NCI-H345 (cell line): ENCODE data around the gene BCAP31.
"Not testable (repeated sequence)": the region's sequence is repeated elsewhere in the genome, so short reads cannot be mapped to it uniquely, and the experiment has no call there.

ENCODE experiments used
- DNase-seq: peaks from one replicate; lab custom pipeline; 2025; lab: John Stamatoyannopoulos, UW

The BCAP31 gene

DNA sequence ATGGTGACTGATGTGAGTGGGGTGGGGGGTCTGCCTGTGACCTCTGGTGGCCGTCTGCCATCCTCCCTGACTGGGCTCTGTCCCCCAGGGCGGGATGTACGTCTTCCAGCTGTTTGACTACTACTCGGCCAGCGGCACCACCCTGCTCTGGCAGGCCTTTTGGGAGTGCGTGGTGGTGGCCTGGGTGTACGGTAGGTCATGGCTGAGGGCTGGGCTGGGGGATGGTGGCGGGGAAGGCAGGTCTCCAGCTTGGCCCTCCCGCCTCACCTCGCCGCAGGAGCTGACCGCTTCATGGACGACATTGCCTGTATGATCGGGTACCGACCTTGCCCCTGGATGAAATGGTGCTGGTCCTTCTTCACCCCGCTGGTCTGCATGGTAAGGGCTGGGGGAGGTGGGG is 29.9 kb downstream of the BCAP31 start:
- not testable (repeated sequence) for DNase-seq

- DNase-seq = no peak
Measured at GRCh38 chrX:153693216-153694086, 30.7 kb downstream of the BCAP31 start.

GRCh38 chrX:153692611-153693156 is 31.5 kb downstream of the BCAP31 start:
- DNase-seq = no peak

- no peak for DNase-seq
Measured at GRCh38 chrX:153692003-153692402, 32.2 kb downstream of the BCAP31 start.

GRCh38 chrX:153691032-153691827 is 33.0 kb downstream of the BCAP31 start:
- not testable (repeated sequence) for DNase-seq

DNA sequence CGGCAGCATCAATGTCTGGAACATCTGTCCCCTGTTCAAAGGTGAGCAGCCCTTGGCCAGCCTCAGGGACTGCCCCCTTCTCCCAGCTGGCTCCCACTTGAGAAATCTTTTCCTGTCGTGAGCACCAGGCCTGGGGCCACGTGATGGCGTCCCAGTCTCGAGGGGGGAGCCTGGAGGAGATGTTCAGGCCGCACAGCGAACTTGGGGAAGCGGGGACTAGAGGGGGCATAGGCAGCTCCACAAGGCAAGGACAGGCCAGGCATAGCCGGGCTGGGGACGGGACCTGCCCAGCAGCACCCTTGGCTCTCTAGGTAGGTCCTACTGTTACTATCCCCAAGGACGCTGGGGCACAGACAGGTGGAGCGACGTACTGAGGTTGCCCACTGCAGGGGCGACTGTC is 33.7 kb downstream of the BCAP31 start:
- no peak for DNase-seq

DNA sequence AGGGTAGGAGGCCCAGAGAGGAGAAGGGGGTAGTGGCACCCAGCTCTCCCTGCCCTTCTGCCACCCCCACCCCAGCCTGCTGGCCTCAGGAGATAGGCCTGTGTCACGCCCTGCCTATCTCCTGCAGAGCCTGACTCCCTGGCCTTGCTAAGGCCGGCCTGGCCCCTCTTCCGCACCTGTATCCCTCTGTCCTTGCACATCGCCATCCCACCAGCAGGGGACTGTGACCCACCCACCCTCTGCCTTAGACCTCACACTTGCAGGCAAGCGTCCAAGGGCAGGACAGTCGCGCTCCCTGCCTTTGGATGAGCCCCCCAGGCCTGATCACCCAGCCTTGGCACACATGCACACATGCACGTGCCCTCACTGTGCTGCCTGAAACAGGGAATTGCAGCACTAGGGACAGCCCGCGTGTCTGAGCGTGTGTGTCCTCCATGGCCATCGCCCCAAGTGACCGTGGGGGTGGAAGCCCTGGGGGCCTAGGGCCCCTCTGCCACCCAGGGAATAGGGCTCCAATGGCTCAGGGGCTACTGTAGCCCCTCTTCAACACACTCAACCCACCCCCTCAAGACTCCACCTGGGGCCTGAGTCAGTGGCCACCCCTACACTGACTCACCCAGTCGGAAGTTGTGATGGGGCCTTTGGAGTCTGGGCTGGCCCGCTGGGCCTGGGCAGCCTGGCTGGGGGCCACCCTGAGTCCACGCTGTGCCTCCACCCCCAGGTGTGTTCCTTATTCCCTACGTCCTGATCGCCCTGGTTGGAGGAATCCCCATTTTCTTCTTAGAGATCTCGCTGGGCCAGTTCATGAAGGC is 34.3 kb downstream of the BCAP31 start:
- DNase-seq = no peak

DNA sequence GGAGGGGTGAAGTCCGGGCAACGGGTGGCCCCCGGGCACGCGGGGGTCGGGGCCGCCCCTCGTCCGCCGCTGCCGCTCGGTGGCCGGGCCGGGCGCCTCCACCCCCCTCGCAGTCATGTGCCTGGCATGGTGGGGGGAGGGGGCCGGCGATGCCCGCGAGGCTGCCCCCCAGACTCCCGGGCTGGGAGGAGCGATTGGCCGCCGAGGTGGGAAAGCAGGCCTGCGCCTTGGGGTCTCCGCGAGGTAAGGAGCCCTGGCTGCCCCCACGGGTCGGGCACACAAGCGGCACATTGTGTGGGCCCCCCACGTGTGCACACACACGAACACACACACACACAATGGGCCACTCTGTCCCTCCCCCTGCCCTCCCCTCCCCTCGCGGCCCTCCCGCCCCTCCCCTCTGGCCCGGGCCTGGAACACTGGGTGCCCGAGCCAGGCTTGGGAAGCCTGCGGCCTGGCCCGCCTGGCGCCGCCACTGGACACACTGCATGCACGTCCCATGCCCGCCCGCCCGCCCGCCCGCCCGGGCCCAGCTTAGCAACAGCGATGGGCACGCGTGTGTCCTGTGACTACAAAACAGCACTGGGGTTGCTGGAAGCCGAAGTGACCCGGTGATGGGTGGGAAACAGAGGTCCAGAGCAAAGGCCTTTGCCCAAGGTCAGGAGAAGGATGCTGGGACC is 35.1 kb downstream of the BCAP31 start:
- DNase-seq = no peak

- DNase-seq = no peak
Measured at GRCh38 chrX:153688506-153688905, 35.7 kb downstream of the BCAP31 start.

- DNase-seq = no peak
Measured at GRCh38 chrX:153688071-153688470, 36.1 kb downstream of the BCAP31 start.

DNA sequence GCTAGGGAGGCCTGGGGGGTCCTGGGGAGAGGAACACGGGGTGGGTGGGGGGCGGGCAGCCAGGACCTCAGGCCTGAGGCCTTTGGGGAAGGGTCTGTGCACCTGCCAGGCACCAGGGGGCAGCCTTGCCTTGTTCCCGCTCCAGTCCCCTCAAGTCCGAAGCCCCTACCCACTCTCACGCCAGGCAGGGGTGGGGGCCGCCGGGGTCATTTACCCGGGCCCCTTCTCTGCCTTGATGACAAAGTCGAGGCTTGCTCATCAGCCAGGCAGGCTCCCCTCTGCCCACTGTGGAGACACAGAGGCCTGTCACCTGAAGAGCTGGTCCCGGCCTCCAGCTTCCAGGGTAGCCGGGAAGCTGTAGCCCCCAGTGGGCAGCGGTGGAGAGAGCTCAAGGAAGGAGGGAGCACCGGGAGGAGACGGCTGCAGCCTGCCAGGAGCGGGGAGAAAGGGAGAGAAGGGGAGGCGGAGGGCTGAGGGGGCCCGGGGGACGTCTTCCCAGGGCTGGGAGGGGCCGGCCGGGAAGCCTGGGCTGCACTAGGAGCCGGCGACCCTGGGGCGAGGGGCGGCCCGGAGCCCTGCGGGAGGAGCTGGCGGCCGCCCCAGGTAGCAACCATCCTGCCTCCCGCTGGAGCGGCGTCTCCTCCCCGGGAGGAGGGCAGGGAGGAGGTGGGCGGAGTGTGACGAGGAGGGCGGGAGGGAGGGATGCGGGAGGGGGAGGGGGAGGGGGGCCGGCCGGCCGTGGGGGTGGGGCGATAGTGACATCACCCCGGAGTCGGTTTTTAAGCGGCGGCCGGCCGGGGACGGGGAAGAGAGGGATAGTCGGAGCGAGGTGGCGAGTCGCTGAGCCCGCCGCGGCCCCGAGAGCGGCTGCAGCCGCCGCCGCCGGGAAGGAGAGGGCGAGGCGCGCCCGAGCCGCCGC is 36.8 kb downstream of the BCAP31 start, which contains the start of gene SLC6A8:
SLC6A8 (plus strand) TSS at position 806 of the 919 bp plus-strand sequence. CDS start 649 bp downstream, outside the sequence.
- peak; percentile 73 for DNase-seq

- DNase-seq = no peak
Measured at GRCh38 chrX:153686711-153687110, 37.5 kb downstream of the BCAP31 start.

- no peak for DNase-seq
Measured at GRCh38 chrX:153685751-153686696, 38.2 kb downstream of the BCAP31 start.

GRCh38 chrX:153685156-153685536 is 39.0 kb downstream of the BCAP31 start:
- DNase-seq = no peak

DNA sequence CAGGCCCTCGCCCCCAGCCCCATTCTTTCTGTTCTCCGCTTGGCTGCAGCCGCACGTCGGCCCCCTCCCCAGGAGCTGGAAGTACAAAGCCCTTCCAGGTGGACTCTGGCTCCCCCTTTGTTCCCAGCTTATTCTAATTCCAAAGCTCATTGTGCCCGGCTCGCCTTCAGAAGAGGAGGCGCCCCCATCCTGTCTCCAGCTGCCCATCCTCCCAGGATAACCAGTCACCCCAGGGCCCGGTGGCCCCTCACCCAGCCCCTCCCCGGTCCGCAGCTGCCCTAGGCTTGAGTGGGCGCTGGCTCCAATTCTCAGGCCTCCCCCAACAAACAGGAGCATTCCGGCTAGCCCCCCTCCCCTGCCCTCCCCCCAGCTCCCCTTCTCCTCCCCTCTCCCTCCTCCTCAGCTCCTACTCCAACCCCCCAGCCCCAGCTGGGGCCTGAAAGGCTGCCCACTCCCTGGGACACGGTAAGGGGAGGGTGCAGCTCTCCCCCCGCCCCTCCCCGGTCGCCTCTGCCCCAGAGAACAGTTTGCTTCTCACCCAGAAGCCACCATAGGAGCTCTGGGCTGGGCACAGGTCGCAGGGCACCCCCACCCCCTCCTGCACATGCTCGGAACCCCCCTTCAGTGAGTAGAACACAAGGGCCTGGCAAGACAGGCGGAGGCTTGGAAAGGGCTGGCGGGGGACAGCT is 39.6 kb downstream of the BCAP31 start:
- no peak for DNase-seq

DNA sequence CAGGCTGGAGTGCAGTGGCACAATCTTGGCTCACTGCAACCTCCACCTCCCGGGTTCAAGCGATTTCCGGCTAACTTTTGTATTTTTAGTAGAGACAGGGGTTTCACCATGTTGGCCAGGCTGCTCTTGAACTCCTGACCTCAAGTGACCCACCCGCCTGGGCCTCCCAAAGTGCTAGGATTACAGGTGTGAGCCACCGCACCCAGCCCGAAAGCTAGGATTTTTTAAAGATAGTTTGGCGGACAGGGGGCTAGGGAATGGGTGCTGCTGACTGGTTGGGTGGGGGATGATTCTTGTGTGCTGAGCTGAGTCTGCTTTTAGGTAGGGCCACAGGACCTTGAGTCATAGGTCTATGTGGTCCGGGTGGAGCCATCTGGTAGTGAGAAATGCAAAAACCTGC is 40.7 kb downstream of the BCAP31 start:
- DNase-seq = not testable (repeated sequence)

DNA sequence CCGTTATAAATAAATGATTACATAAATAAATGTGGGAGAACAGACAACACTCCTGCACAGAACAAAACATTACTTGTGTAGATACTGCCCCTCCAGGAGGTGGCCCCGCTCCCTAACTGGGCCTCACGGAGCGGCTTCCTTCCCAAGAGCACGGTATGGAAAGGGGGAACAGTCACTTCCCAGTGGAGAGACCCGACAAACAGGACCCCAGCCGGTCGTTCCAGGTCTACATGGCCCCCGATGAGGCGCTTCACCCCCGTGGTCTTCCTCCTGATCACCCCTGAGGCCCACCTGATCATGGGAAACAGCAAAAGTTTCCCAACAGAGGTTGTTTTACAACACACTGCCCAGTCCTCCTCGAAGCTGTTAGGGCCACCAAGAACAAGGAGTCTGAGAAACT is 43.0 kb downstream of the BCAP31 start:
- no peak for DNase-seq

DNA sequence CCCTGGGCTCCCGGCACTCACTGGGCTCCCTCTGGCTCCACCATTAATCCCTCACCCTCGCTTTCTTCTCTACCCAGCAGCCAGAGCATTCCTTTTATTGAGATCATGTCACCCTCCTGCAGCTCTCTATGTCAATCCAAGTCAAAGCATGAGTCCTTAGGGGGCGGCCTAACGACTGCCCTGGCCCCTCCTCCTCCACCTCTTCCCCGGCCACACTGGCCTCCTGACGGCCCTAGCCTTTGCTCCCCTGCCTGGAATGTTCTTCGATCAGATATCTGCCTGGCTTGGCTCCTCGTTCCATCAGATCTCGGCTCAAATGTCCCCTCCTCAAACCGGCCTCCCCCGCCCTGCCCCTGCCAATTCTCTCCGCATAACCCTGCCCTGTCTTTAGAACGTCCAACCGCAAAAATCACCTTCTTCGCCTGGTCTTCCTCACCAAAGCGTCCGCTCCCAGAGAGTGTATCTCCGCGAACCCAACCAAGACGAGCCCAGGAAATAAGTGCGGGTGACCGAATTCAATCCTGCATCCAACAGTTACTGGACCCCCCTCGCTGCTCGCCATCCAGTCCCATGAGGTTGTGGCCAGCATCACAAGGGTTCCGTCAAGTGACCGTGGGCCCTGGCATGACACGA is 49.9 kb downstream of the BCAP31 start:
- DNase-seq = no peak
